ENCODE measurements around the gene RELT. TPM values are rescaled to one million over a fixed set of nuclear protein-coding genes. Genes with fewer than 3 reads are reported as not detected.

RELT gene
- total RNA-seq, 1 experiment from 2014 or later: 10.2 TPM

- no peak overlapping the region for H3K9ac ChIP-seq (ENCODE audit: extremely low read depth, insufficient read length, low read length)
- no peak overlapping the region for H3K4me2 ChIP-seq (ENCODE audit: insufficient read depth, insufficient read length, low read length)
- H3K27ac ChIP-seq (ENCODE audit: insufficient read length, low read depth, low read length): no peak overlapping the region
- no peaks in the 10 kb centered on the region for H3K79me1 ChIP-seq (ENCODE audit: insufficient read depth, low read depth, low read length, poor library complexity, severe bottlenecking)
- Mint-ChIP-seq H3K27ac (no peak overlapping the region), H3K4me3 (no peak overlapping the region; a peak in 1 of 5 replicates), H3K36me3 (ENCODE audit: insufficient read depth in 1 of 3, low read depth in 3 of 3) (peaks cover 0 to 2% (median 0%) of the 10 kb centered on the region in 3 experiments; a peak in 1 of 7 replicates), H3K4me1 (peaks cover 22 to 38% of the 10 kb centered on the region in 2 experiments), H3K9me3 (no peaks in the 10 kb centered on the region), H3K27me3 (ENCODE audit: low read depth) (no peaks in the 10 kb centered on the region; the same call in 1 of the 2 replicates)
- no peak overlapping the region for H3K18ac ChIP-seq (ENCODE audit: insufficient read length, low read depth, low read length)
- no peak overlapping the region for H3K23ac ChIP-seq (ENCODE audit: insufficient read length, low read depth, low read length)
- H2AFZ ChIP-seq (ENCODE audit: low read length): no peak overlapping the region
- no peaks in the 10 kb centered on the region for H3K79me2 ChIP-seq (ENCODE audit: insufficient read depth, low read length)
- TF ChIP-seq CTCF (conservative IDR thresholded peaks at IDR 0.05): no peak
- H3T11ph ChIP-seq (ENCODE audit: low read length): no peak overlapping the region
- H2BK5ac ChIP-seq (ENCODE audit: insufficient read length, low read length): no peak overlapping the region
- H4K8ac ChIP-seq (replicated peaks; ENCODE audit: insufficient read length, low read depth, low read length): no peak overlapping the region
- H3K27me3 ChIP-seq (ENCODE audit: insufficient read depth, low read length): no peaks in the 10 kb centered on the region
- no peak overlapping the region for H2BK12ac ChIP-seq (ENCODE audit: insufficient read length, low read depth, low read length)
- no peak overlapping the region for H2BK20ac ChIP-seq (ENCODE audit: low read depth, low read length, poor library complexity, severe bottlenecking)
- H3K9me3 ChIP-seq (ENCODE audit: control insufficient read depth, low read depth, low read length): no peaks in the 10 kb centered on the region
- H3K14ac ChIP-seq (ENCODE audit: insufficient read depth, low read length): no peak overlapping the region
- H3K4ac ChIP-seq (ENCODE audit: low read depth, low read length): no peak overlapping the region
- H2AK5ac ChIP-seq (ENCODE audit: insufficient read length, low read length): no peak overlapping the region
- no peaks in the 10 kb centered on the region for H4K20me1 ChIP-seq (ENCODE audit: control insufficient read depth, insufficient read depth, insufficient read length)
- H4K91ac ChIP-seq (ENCODE audit: insufficient read length, low read depth, low read length): no peak overlapping the region
- H3K56ac ChIP-seq (ENCODE audit: insufficient read length, low read depth, low read length): no peak overlapping the region
- no peak overlapping the region for H2BK120ac ChIP-seq (ENCODE audit: low read depth, low read length, poor library complexity, severe bottlenecking)
- no peaks in the 10 kb centered on the region for H3K4me1 ChIP-seq (ENCODE audit: insufficient read depth, low read length)
- no peak for DNase-seq
- WGBS (ENCODE audit: extremely low coverage, insufficient read length, low lambda C conversion rate): no CpG with 5 or more reads among the region's 9 CpGs
- no peak overlapping the region for H2BK15ac ChIP-seq (ENCODE audit: low read depth, low read length)
- no peak overlapping the region for H4K5ac ChIP-seq (ENCODE audit: insufficient read length, low read depth, low read length)
- no peaks in the 10 kb centered on the region for H3K23me2 ChIP-seq (ENCODE audit: insufficient read length, low read depth, low read length, poor library complexity, severe bottlenecking)
Measured at GRCh38 chr11:73383249-73384124, 7.3 kb downstream of the RELT start.

All from H9 (cell line).